Activated CD8-positive, alpha-beta memory T cell treated with anti-CD3 and anti-CD28 coated beads, Interleukin-2, amount 50 U/mL, for 1 hour (primary cell): ENCODE data around the gene SLC43A2.
"Not testable (repeated sequence)": the region's sequence is repeated elsewhere in the genome, so short reads cannot be mapped to it uniquely, and the experiment has no call there.

Experiments used
- DNase-seq: peaks from one replicate; pipeline ENCODE4 v3.0.0-alpha.2; 2020; ENCODE audit errors: extremely low read depth

The SLC43A2 gene

GRCh38 chr17:1590029-1590746, 38.4 kb downstream of the SLC43A2 start:
- DNase-seq: no peak

- DNase-seq: no peak
These were observed 39.6 kb downstream of the SLC43A2 start for GRCh38 chr17:1588821-1589585.

- no peak for DNase-seq
These were observed 44.5 kb downstream of the SLC43A2 start for GRCh38 chr17:1584167-1584566.

- no peak for DNase-seq
These were observed 45.1 kb downstream of the SLC43A2 start for GRCh38 chr17:1583556-1583955.

GRCh38 chr17:1582374-1582773, 46.3 kb downstream of the SLC43A2 start:
- DNase-seq: no peak

GRCh38 chr17:1580979-1581676, 47.5 kb downstream of the SLC43A2 start:
- DNase-seq: no peak

- no peak for DNase-seq
These were observed 50.6 kb downstream of the SLC43A2 start for GRCh38 chr17:1578029-1578428.

- DNase-seq: no peak
These were observed 51.0 kb downstream of the SLC43A2 start for GRCh38 chr17:1577583-1578013.

- no peak for DNase-seq
These were observed 51.5 kb downstream of the SLC43A2 start for GRCh38 chr17:1577182-1577581.

- DNase-seq: no peak
These were observed 52.1 kb downstream of the SLC43A2 start for GRCh38 chr17:1576500-1576899.

GRCh38 chr17:1574697-1575471, 53.8 kb downstream of the SLC43A2 start:
- DNase-seq: no peak

GRCh38 chr17:1573932-1574696, 54.5 kb downstream of the SLC43A2 start:
- no peak for DNase-seq

GRCh38 chr17:1572646-1573045, 56.0 kb downstream of the SLC43A2 start:
- not testable (repeated sequence) for DNase-seq

GRCh38 chr17:1571341-1571704, 57.3 kb downstream of the SLC43A2 start:
- no peak for DNase-seq

GRCh38 chr17:1568950-1569810, 59.5 kb downstream of the SLC43A2 start:
- no peak for DNase-seq

GRCh38 chr17:1566505-1567199, 62.0 kb downstream of the SLC43A2 start:
- no peak for DNase-seq

- no peak for DNase-seq
These were observed 62.8 kb downstream of the SLC43A2 start for GRCh38 chr17:1565877-1566276.

GRCh38 chr17:1563786-1564613, 64.6 kb downstream of the SLC43A2 start:
- no peak for DNase-seq

- not testable (repeated sequence) for DNase-seq
These were observed 65.2 kb downstream of the SLC43A2 start for GRCh38 chr17:1563471-1563785.
